Inflammatory macrophage treated with lipopolysaccharide for 4 hours (primary cell): Measurements from ENCODE around the gene F2RL3.
"Not testable (repeated sequence)": the region's sequence is repeated elsewhere in the genome, so short reads cannot be mapped to it uniquely, and the experiment has no call there.

Source experiments
- DNase-seq: peaks from one replicate; pipeline ENCODE4 v3.0.0-alpha.2; 2020

Gene F2RL3

DNA sequence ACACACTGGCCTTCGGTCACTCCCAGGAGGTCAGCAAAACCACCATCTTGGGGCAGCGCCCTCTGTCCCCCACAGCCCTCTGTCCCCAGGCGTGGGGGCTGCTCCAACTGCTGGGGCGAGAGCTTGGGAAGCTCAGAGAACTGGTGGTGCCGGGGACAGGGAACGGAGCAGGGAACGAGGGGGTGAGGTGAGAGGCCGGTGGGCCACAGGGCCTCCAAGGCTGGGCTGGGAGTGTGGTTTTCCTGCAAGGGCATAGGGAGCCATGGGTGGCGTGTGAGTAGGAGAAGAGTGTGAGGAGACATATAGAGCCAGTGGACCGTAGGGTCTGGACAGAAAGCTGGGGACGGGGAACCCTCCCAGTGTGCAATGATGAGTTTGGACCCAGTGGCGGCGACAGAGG lies 34.1 kb downstream of the F2RL3 start:
- DNase-seq = no peak

DNA sequence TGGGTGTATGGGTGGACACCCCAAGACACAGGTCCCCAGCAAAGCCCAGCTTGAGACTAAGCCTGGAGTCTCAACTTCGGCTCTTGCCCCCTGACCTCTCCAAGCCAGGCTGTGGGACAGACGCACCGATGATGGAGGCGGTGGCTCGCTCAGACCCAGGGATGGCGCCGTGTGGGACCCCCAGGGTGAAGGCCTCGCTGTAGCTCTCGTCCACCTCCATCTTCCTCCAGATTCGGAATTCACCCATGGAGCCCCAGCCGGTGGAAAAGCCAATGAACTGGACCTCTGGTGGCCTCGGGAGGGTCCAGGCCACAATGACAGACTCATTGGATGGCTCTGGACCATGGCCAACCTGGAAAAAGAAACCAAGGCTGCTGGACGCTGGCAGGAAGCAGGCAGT lies 39.1 kb downstream of the F2RL3 start:
- no peak for DNase-seq

DNA sequence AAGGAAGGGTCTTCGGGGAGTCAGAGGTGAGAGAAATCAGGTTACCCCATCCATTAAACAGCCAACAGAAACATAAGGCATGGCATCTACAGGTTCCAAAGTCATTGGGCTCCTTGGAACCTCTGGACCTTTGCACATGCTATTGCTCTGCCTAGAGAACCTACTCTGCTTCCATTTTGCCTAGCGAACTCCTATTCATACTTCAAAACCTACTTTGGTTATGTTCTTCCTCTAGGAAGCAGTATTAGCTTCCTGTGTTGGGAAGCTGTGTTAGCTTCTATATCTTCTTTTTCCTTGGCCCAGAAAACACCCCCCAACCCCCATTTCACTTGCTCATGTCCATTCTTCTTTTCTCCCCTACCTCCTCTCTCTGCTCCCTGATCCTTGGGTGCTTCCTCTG lies 39.6 kb downstream of the F2RL3 start:
- no peak for DNase-seq

DNA sequence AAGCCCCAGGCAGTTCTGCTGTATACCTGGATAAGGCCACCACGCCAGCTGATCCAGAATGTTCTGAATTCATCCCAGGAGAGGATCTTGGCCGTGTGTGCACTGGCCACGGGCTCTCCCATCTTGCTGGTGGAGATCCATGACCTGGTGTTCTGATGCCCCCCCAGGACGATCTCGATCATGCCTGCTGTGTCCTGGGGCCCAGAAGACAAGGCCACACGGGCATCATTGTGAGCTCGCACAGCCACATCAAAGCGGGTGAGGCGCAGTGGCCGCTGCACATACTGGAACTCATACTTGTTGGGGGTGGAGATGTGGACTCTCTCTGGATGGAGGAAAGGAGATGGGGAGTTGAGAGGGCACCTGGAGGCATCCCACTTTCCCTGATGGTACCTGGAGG lies 40.1 kb downstream of the F2RL3 start:
- no peak for DNase-seq

GRCh38 chr19:16930753-16931152 lies 42.0 kb downstream of the F2RL3 start:
- DNase-seq = no peak

- DNase-seq = no peak
Measured at GRCh38 chr19:16931306-16931705, 42.5 kb downstream of the F2RL3 start.

DNA sequence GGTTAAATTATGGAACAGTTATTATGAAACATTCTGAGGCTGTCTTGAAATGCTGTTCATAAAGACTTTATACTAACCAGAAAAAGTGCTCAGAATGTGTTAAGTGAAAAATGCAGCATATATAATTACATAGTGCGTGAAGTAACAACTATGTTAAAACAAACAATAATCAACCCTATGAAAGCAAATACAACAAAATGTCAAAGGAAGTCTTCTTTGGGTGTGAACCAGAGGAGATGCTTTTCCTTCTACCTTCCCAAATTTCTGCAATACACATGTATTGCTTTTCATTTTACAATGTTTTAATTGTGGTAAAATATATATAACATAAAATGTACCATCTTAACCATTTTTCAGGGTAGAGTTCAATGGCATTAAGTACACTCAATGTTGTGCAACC lies 45.7 kb downstream of the F2RL3 start:
- DNase-seq = no peak

DNA sequence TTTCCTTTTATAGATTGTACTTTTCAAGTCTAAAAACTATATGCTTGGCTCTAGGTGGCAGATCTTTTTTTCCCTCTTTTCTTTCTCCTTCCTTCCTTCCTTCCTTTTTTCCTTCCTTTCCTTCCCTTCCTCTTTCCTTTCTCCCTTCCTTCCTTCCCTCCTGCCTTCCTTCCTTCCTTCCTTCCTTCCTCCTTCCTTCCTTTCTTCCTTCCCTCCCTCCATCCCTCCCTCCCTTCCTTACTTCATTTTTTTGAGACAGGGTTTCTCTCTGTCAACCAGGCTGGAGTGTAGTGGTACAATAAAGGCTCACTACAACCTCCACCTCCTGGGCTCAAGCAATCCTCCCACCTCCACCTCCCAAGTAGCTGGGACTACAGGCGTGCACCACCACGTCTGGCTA lies 48.1 kb downstream of the F2RL3 start:
- DNase-seq = no peak

DNA sequence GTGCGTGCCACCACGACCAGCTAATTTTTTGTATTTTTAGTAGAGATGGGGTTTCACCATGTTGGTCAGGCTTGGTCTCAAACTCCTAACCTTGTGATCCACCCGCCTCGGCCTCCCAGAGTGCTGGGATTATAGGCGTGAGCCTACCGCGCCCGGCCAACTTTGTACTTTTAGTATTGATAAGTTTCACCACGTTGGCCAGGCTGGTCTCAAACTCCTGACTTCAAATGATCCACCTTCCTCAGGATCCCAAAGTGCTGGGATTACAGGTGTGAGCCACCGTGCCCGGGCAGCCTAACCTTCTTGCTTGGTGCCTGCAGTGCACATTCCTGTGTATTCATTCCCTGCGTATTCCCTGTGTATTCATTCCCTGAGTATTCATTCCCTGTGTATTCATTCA lies 49.0 kb downstream of the F2RL3 start:
- DNase-seq = not testable (repeated sequence)

GRCh38 chr19:16938211-16938610 lies 49.4 kb downstream of the F2RL3 start:
- no peak for DNase-seq

GRCh38 chr19:16940063-16940462 lies 51.3 kb downstream of the F2RL3 start:
- DNase-seq = not testable (repeated sequence)

DNA sequence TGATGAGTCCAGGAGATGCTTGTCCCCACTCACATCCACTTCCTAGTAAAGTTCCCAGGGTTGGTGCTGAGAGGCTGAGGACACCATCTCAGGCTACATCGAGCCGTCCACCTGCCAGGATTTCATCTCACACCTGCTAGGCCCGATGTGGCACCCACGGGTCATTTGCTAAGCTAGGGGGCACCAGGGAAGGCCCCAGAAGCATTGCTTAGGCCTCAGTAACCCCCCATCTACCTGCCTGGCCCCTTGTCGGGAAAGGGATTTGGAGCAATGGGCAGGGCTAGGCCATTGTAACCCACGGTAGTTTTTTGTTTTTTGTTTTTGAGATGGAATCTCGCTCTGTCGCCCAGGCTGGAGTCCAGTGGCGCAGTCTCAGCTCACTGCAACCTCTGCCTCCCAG lies 51.8 kb downstream of the F2RL3 start:
- DNase-seq = no peak
